BE2C (cell line): ENCODE data around the gene ERGIC3.

Experiments
- DNase-seq: peaks from one replicate; pipeline ENCODE4 v3.0.0-alpha.2; 2020
- H3K27me3 ChIP-seq: fragments of 250-450 bp; sonication (Bioruptor Pico); 2 replicates; pipeline ENCODE4 v1.5.1; 2020; ENCODE audit warnings: mild to moderate bottlenecking
- H3K36me3 ChIP-seq: fragments of 250-450 bp; sonication (Bioruptor Pico); 2 replicates; pipeline ENCODE4 v1.5.1; 2020; ENCODE audit warnings: mild to moderate bottlenecking
- H3K4me1 ChIP-seq: fragments of 250-450 bp; sonication (Bioruptor Pico); 2 replicates; pipeline ENCODE4 v1.5.1; 2020
- H3K4me3 ChIP-seq: 2 replicates; pipeline ENCODE4 v1.5.1; 2011; ENCODE audit warnings: low read depth, low read length
- H3K9me3 ChIP-seq: fragments of 250-450 bp; sonication (Bioruptor Pico); 2 replicates; pipeline ENCODE4 v1.5.1; 2020
- TF ChIP-seq, protein P1 (sequence below): IDR thresholded peaks from 2 replicates; pipeline ENCODE4 v1.5.1; 2012; ENCODE audit warnings: mild to moderate bottlenecking, low read depth, low read length

Gene ERGIC3

DNA sequence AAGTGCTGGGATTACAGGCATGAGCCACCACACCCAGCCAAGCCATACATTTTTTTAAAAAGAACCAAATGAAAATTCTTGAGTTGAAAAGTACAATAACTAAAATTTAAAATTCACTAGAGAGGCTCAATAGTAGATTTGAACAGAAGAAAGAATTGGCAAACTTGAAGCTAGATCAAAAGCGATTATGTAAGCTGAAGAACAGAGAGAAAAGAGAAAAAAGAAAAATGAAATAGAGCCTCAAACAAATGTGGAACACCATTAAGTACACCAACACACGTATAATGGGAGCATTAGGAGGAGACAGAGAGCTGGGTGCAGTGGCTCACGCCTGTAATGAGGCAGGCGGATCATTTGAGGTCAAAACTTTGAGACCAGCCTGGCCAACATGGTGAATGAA lies 31.0 kb downstream of the ERGIC3 start:
- Histone ChIP-seq H3K36me3 (no peaks in the 10 kb centered on the region), H3K9me3 (0 out of 2 replicates have a peak, but pooled peaks cover 2% of the 10 kb centered on the region), H3K4me3 (no peak overlapping the region), H3K4me1 (no peaks in the 10 kb centered on the region), H3K27me3 (no peaks in the 10 kb centered on the region)
- TF ChIP-seq, protein P1, sequence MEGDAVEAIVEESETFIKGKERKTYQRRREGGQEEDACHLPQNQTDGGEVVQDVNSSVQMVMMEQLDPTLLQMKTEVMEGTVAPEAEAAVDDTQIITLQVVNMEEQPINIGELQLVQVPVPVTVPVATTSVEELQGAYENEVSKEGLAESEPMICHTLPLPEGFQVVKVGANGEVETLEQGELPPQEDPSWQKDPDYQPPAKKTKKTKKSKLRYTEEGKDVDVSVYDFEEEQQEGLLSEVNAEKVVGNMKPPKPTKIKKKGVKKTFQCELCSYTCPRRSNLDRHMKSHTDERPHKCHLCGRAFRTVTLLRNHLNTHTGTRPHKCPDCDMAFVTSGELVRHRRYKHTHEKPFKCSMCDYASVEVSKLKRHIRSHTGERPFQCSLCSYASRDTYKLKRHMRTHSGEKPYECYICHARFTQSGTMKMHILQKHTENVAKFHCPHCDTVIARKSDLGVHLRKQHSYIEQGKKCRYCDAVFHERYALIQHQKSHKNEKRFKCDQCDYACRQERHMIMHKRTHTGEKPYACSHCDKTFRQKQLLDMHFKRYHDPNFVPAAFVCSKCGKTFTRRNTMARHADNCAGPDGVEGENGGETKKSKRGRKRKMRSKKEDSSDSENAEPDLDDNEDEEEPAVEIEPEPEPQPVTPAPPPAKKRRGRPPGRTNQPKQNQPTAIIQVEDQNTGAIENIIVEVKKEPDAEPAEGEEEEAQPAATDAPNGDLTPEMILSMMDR = no peak
- no peak for DNase-seq

DNA sequence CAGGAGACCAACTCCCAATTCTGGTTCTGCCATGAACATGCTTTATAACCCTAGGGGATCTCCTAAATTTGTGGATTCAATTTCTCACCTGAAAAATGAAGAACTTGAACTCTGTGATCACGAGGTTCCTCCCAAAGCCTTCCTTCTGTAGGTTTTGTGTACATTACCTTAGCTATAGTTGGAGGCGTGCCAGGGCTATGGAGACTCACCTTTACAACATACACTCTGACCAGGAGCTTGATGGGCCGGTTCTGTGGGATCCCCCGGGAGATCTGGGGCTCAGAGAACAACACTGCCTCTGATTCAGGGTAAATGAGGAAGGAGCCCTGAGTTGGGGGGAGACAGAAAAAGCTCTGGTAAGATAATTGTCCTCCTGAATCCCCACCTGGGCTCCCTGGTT lies 34.1 kb downstream of the ERGIC3 start:
- DNase-seq = no peak
- H3K27me3 ChIP-seq = no peaks in the 10 kb centered on the region
- TF ChIP-seq, protein P1 = no peak
- H3K36me3 ChIP-seq = no peaks in the 10 kb centered on the region
- no peak overlapping the region for H3K4me3 ChIP-seq
- H3K4me1 ChIP-seq = no peaks in the 10 kb centered on the region
- 0 out of 2 replicates have a peak, but pooled peaks cover 2% of the 10 kb centered on the region for H3K9me3 ChIP-seq

DNA sequence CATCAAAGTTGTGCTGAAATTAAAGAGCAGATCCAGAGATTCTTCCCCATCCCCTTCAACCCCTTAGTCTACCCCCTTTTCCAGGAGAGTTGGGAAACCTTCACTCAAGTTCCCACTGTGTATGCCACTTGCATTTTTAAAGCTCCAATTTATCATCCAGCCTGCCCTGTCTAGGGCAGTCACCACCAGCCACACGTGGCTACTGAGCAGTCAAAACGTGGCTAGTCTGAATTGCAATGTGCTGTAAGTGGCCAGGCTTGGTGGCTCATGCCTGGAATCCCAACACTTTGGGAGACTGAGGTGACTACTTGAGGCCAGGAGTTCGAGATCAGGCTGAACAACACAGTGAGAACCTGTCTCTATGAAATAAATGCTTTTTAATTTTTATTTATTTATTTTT lies 34.9 kb downstream of the ERGIC3 start:
- Histone ChIP-seq H3K4me3 (no peak overlapping the region), H3K36me3 (no peaks in the 10 kb centered on the region), H3K9me3 (0 out of 2 replicates have a peak, but pooled peaks cover 2% of the 10 kb centered on the region), H3K4me1 (no peaks in the 10 kb centered on the region), H3K27me3 (no peaks in the 10 kb centered on the region)
- TF ChIP-seq, protein P1 = no peak
- no peak for DNase-seq

DNA sequence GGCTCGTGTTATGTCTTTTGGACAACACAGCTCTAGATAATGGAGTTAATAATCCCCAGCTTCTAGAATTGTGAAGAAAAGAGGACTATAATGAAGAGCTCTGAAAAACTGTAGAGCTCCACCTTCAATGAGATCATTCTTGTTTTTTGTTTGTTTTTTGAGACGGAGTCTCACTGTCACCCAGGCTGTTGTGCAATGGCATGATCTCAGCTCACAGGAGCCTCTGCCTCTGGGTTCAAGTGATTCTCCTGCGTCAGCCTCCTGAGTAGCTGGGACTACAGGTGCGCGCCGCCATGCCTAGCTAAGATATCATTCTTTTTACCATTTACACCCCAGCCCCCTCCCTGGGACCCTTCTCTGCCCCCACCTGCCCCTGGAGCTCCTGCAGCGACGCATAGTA lies 36.6 kb downstream of the ERGIC3 start:
- H3K36me3 ChIP-seq = no peaks in the 10 kb centered on the region
- H3K9me3 ChIP-seq = no peaks in the 10 kb centered on the region
- H3K4me3 ChIP-seq = no peak overlapping the region
- TF ChIP-seq, protein P1 = no peak
- DNase-seq = no peak
- H3K4me1 ChIP-seq = no peaks in the 10 kb centered on the region
- no peaks in the 10 kb centered on the region for H3K27me3 ChIP-seq

DNA sequence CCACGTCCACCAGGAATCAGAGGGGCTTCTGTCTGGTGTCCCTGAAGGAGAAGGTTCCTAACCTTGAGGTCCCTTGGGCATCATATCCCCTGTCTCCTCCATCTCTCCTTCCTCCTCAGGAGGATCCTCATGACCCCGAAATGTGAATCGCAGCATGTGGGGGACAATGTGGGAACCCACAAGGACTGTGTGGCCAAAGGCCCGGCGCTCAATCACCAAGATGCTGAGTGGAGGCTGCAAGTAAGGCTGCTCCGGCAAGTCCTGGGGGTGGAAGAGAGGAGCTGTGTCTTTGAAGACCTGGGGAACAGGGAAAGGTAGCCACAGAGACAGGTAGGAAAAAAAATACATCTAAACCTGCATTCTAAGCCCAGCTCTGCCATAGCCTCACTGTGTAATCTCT lies 37.3 kb downstream of the ERGIC3 start:
- H3K9me3 ChIP-seq = no peaks in the 10 kb centered on the region
- H3K4me3 ChIP-seq = no peak overlapping the region
- H3K27me3 ChIP-seq = no peaks in the 10 kb centered on the region
- no peaks in the 10 kb centered on the region for H3K4me1 ChIP-seq
- no peak for DNase-seq
- no peaks in the 10 kb centered on the region for H3K36me3 ChIP-seq
- TF ChIP-seq, protein P1 = no peak

DNA sequence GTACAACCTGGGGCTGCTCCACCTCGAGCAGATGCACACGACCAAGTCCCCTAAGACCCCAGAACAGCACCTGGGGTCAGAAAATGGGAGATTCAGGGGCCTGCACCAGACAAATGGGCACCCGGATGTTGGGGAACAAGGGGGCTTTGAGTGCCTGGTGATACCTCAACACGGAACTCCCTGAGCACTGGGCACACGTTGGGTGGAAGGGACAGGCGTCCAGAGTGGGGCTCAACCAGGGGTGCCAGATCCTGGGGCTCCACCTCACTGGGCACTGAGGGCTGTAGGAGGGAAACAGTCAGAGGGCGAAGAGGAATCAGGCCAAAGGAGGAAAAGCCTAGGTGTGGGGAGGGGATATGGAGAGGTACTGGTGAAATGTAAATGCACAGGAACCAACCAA lies 40.3 kb downstream of the ERGIC3 start:
- TF ChIP-seq, protein P1 = no peak
- Histone ChIP-seq H3K36me3 (no peaks in the 10 kb centered on the region), H3K4me3 (no peak overlapping the region), H3K4me1 (no peaks in the 10 kb centered on the region; the same call in 1 of the 2 replicates), H3K9me3 (no peaks in the 10 kb centered on the region), H3K27me3 (no peaks in the 10 kb centered on the region)
- DNase-seq = no peak
